Measurements from ENCODE around the gene ZNF433.
A peak's percentile ranks its signal among the peaks of the same experiment; 100 is the strongest.
"Not testable (repeated sequence)": the region's sequence is repeated elsewhere in the genome, so short reads cannot be mapped to it uniquely, and the experiment has no call there.

The ZNF433 gene

DNA sequence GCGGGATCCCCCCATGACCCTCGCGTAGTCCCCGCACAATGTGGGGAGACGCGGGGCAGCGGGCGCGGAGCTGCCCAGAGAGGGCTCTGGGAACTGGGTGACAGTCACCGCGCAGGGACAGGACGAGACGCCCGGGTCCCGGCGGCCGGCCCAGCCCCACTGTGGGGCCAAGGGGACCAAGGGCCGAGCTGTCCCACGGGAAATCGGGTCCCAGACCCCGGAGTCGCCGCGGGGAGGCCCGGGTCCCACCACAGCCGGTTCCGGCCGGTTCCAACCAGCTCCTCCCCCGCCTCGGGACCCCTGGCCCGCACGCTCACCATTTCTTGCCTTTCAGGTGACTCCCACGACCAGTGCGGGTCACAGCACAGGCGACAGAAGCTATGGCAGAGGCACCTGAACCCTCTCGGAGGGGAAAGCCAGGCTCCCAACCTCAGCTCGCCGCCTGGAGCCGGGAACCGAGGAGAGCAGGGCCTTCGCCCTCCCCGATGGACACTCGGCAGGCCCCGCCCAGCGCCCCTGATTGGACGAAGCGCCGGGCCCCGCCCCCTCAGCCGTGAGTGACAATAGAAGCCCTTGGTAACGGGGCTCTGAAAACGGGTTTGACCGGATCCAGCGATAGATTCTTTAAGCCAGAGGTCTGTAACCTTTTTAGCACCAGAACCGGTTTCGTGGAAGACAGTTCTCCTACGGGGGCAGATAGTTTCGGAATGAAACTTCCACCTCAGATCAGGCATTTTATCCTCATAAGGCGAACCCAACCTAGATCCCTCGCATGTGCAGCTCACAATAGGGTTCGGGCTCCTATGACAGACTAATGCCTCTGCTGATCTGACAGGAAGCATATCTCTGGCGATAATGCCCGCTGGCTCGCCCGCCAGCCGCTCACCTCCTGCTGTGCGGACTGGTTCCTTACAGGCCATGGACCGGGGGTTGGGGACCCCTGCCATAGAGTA lies at the start of gene ZNF433:
ZNF433 (minus strand) TSS at position 460 of the 953 bp plus-strand sequence; CDS start at position 320, 140 bp downstream.
- peak; percentile 90 for DNase-seq

DNA sequence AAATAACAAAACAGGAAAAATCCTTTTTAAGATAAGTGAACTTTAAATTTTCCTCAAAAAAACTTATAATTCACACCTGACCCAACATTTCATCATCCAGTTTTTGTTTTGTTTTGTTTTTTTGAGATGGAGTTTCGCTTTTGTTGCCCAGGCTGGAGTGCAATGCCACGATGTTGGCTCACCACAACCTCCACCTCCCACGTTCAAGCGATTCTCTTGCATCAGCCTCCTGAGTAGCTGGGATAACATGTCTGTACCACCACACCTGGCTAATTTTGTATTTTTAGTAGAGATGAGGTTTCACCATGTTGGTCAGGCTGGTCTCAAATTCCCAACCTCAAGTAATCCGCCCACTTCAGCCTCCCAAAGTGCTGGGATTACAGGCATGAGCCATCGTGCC lies 47.9 kb upstream of the ZNF433 start:
- not testable (repeated sequence) for DNase-seq

DNA sequence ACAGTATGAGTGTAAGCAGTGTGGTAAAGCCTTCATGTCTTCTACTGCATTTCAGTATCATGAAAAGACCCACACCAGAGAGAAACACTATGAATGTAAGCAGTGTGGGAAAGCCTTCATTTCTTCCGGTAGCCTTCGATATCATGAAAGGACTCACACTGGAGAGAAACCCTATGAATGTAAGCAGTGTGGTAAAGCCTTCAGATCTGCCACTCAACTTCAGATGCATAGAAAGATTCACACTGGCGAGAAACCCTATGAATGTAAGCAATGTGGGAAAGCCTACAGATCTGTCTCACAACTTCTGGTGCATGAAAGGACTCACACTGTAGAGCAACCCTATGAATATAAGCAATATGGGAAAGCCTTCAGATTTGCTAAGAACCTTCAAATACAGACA lies 41.9 kb upstream of the ZNF433 start:
- DNase-seq: no peak

DNA sequence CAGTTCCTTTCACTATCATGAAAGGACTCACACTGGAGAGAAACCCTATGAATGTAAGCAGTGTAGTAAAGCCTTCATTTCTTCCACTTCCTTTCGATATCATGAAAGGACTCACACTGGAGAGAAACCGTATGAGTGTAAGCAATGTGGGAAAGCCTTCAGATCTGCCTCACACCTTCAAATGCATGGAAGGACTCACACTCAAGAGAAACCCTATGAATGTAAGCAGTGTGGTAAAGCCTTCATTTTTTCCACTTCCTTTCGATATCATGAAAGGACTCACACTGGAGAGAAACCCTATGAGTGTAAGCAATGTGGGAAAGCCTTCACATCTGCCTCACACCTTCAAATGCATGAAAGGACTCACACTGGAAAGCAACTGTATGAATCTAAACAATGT lies 40.9 kb upstream of the ZNF433 start:
- not testable (repeated sequence) for DNase-seq

DNA sequence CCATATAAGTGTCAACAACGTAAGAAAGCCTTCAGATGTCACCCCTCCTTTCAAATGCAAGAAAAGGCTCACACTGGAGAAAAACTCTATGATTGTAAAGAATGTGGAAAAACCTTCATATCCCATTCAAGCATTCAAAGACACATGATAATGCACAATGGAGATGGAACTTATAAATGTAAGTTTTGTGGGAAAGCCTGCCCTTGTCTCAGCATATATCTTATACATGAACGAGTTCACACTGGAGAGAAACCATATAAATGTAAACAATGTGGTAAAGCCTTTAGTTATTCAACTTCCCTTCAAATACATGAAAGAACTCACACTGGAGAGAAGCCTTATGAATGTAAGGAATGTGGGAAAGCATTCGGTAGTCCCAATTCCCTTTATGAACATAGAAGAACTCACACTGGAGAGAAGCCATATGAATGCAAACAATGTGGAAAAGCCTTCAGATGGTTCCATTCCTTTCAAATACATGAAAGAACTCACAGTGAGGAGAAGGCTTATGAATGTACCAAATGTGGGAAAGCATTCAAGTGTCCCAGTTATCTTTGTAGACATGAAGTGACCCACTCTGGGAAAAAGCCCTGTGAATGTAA lies 40.2 kb upstream of the ZNF433 start:
- DNase-seq: no peak

DNA sequence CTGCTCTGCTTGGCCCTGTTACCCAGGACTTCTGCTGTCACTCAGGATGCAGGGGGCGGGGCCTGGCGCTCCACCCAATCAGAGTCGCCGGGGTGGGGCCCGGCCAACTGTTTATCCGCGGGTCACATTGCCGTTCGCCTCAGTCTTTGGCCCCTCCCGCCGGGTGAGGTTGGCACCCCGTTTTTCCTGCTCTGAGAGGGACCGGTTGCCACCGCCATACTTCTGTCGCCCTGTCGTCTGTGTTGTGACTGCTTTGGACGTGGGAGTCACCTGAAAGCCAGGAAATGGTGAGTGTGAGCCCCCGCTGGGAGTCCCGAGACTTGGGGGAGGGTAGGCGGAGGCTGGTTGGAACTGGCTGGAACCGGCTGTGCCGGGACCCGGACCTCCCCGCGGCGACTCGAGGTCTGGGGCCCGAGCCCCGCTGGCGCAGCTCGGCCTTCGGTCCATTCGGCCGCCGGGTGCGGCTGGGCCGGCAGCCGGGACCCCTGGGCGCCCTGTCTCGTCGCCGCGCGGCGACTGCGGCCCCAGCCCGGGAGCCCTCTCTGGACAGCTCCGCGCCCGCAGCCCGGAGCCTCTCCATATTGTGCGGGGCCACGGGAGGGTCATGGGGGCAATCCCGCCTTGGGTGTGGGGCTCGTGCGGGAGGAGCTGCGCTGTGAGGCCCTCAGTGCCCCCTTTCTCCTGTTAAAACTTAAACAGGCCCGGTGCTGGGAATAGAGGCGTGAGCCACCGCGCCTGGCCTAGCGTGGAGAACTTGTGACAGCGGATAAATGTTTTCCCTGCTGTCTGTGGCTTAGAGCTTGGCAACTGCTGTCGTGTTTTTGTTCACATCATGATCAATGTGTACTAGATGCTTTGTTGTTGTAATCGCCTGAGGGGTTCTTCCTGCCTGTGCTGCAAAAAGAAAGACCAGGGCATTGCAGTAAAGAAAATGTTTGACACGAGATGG lies 29.4 kb upstream of the ZNF433 start, which contains the start of gene ZNF844:
ZNF844 (plus strand) TSS at position 142 of the 949 bp plus-strand sequence; CDS start at position 285, 143 bp downstream.
- DNase-seq: no peak

DNA sequence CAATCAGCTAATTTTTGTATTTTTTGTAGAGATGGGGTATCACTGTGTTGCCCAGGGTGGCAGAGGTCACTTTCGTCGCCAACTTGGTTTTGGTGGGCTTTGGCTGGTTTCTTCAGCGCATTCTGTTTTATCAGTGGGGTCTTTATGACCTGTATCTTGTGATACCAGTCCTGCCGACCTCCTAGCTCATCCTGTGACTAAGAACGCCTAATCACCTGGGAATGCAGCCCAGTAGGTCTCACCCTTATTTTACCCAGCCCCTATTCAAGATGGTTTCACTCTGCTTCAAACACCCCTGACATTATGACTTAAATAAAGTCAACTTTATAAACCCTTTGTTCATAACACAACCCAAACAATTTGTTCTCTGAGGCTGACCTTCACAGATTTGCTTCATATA lies 20.3 kb upstream of the ZNF433 start:
- DNase-seq: no peak

DNA sequence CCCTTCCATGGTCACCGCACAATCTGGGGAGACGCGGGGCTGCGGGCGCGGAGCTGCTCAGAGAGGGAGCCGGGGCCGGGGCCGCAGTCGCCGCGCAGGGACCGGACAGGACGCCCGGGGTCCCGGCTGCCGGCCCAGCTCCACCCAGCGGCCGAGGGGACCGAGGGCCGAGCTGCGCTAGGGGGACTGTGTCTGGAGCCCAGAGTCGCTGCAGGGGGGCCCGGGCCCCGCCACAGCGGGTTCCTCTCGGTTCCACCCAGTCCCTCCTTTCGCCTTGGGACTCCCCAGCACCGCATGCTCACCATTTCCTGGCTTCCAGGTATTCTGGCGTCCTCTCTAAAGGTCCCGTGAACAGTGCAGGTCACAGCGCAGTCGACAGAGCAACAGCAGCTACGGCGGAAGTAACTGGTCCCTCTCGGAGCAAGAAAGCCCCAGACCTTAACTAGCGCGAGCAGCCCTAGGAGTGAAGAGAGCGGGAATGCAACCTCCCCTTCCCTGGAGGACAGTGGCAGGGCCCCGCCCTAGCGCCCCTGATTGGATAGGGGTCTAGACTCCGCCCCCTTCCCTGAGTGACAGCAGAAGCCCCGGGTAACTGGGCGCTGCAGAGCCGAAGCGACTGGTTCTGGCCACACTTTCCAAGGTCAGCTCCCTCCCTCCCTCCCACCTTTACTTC lies 17.2 kb upstream of the ZNF433 start, which contains the start of gene ZNF878:
ZNF878 (minus strand) TSS at position 465 of the 673 bp plus-strand sequence; CDS start at position 305, 160 bp downstream.
- DNase-seq: peak; percentile 93

DNA sequence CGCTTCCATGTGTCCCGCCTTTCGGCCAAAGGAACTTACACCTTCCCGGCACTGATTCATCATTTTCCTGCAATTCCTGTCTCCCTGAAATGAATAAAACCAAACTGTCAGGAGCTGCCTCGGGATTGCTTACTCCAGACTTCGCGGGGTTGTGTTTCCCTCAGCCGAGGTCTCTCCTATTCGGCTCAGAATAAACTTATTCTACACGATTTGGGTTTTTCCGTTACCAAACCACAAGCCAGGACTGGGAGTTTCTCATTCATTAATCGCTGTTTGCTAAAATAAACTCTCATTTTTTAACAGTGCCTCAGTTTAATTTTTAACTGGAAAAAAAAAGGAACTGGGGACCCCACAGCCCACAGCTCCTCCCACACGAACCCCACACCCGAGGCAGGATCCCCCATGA lies 16.6 kb upstream of the ZNF433 start:
- peak; percentile 30 for DNase-seq

DNA sequence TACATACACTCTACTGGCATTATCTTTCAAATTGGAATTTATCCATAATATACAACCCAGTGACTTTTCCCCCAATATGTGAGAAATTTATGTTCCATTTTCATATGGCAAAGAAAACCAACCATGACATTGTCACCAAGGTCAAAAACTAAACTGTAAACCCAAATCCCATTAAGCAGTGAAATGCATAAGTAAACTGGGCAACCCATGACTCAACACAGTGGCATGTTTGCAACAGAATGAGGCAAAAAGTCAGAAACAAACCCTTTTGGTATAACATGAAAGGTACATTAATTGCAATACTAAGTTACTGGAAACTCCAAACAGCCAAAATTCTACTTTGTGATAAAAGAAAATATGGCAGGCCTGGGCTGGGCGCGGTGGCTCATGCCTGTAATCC lies 12.4 kb upstream of the ZNF433 start:
- no peak for DNase-seq

DNA sequence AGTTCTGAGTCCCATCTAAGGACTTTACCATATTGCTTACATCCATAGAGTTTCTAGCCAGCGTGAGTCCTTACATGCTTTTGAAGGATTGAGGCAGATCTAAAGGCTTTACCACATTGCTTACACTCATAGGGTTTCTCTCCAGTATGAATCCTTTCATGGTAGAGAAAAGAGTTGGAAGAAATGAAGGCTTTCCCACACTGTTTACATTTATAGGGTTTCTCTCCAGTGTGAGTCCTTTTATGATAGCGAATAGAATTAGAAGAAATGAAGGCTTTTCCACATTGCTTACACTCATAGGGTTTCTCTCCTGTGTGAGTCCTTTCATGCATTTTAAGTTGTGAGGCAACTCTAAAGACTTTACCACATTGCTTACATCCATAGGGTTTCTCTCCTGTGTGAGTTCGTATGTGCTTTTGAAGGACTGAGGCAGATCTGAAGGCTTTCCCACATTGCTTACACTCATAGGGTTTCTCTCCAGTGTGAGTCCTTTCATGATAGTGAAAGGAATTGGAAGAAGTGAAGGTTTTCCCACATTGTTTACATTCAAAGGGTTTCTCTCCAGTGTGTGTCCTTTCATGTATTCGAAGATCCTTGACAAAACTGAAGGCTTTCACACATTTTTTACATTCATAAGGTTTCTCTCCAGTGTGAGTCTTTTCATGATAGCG lies 8.4 kb upstream of the ZNF433 start:
- DNase-seq: no peak

DNA sequence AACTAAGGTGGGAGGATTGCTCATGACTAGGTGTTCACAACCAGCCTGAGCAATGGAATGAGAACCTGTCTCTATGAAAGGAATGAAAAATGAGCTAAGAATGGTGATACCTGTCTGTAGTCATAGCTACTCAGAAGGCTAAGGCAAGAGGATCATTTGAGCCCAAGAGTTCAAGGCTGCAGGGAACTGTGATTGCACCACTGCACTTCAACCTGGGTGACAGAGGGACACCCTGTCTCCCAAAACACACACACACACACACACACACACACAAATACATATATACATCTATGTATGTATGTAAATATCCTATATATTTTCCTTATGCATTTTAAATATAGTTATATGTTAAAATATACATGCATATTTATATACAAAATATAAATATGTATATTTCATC lies 7.4 kb upstream of the ZNF433 start:
- no peak for DNase-seq

DNA sequence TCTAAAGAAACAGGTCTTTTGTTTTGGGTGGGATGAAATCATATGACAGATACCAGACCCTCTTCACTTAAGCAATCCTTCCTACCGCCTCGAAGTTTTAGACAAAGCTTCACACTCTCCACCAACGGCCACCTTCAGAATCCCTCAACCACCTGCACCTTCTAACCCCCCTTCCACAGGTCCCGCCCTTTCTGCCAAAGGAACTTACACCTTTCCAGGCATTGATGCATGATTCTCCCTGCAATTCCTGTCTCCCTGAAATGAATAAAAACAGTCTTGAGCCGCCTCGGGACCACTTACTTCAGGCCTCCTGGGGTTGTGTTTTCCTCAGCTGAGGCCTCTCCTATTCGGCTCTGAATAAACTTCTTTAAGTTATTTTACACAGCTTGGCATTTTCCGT lies 859 bp downstream of the ZNF433 start:
- no peak for DNase-seq

DNA sequence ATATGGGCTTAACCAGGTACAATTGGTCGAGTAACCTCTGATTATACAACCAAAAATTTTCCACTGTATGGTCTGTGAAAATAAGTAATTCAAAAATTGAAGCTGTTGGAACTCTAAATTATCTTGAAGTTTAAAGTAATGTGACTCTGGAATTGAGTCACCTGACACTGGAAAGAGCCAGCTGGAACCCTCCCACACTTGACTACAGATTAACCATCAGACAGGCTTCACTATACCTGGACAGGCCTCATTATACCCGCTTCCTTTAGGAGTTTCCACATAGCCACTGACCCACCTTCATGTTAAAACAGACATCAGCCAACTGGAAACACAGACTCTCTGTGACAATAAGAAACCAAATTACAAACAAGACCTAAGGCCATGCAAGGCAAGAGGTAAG lies 1.3 kb downstream of the ZNF433 start:
- no peak for DNase-seq

DNA sequence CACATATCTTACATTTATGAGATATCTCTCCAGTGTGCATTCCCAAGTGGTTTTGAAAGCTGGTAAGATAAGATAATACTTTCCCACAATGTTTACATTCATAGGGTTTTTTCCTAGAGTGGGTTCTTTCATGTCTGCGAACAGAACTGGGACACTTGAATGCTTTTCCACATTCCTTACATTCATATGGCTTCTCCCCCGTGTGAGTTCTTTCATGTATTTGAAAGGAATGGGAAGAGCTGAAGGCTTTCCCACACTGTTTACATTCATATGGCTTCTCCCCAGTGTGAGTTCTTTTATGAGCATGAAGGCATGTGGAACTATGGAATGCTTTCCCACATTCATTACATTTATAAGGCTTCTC lies 19.7 kb downstream of the ZNF433 start:
- no peak for DNase-seq

DNA sequence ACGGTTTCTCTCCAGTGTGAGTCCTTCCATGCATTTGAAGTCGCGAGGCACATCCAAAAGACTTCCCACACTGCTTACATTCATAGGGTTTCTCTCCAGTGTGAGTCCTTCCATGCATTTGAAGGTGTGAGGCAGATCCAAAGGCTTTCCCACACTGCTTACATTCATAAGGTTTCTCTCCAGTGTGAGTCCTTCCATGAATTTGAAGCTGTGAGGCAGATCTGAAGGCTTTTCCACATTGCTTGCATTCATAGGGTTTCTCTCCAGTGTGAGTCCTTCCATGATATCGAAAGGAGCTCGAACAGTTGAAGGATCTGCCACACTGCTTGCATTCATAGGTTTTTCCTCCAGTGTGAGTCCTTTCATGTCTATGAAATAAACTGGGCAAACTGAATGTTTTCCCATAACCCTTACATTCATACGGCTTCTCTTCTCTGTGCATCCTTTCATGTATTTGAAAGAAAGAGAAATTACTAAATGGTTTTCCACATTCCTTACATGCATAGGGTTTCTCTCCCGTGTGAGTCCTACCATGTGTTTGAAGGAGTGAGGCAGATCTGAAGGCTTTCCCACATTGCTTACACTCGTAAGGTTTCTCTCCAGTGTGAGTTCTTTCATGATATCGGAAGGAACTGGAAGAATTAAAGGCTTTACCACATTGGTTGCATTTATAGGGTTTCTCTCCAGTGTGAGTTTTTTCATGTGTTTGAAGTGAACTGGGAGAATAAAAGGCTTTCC lies 20.3 kb downstream of the ZNF433 start:
- DNase-seq: no peak

DNA sequence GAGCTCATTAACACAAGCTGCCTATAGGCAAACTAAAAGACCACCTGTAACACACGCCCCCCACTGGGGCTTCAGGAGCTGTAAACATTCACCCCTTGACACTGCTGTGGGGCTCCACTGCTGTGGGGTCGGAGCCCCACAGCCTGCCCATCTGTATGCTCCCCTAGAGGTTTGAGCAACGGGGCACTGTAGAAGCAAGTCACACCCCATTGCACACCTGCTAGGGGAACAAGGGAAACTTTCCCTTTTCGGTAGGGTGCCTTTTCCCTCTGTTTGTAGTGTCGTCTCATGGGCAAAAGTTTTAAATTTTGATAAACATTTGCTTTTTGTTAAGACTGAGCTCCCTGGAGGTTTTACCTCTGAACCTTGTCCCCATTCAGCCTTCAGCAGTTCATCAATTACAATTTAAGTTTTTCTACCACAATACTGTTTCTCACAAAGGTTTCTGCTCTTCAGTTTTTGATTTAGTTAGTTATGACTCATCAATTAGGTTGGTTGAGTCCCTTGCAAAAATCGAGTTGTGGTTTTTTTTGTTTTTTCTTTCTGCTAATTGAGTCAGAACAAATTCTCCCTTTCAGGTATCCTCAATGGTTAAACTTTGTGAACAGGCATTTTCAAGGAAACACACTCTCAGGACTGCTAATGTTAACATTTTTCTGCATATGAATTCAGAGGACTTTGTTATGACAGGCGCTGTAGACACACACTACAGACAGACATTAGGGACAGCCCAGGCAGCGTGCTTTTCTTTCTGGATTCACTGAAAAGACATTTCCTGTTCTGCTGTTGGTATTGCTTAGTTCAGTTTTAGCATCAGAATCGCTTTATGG lies 35.1 kb downstream of the ZNF433 start:
- DNase-seq: no peak

DNA sequence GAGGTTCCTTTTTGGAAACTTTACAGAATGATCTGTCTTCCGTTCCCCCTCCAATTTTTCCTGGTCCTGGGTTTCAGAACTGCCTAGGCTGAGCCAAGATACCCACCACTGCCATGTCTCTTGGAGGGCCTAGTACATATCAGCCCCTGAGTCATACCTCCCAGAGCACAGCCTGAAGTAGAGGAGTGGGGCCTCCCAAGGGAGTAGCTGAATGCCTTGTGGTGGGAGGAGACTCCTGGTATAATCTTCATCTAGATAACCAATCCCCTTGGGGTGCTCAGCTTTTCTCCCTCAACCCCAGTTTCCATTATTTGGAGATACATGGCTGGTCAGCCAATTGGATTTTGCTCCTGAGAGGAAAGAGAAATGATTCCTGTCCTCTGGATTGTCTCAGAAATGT lies 40.3 kb downstream of the ZNF433 start:
- no peak for DNase-seq

DNA sequence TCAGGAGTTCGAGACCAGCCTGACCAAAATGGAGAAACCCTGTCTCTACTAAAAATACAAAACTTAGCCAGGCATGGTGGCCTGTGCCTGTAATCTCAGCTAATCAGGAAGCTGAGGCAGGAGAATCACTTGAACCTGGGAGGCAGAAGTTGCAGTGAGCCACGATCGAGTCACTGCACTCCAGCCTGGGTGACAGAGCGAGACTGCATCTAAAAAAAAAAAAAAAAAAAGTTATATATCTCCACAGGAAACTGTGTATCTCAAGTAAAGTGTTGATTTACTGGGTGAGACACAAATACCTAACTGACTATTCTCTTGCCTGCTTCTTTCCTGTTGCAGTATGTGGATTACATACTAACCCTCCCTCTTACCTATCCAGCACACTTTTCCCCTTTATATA lies 43.6 kb downstream of the ZNF433 start:
- DNase-seq: not testable (repeated sequence)

DNA sequence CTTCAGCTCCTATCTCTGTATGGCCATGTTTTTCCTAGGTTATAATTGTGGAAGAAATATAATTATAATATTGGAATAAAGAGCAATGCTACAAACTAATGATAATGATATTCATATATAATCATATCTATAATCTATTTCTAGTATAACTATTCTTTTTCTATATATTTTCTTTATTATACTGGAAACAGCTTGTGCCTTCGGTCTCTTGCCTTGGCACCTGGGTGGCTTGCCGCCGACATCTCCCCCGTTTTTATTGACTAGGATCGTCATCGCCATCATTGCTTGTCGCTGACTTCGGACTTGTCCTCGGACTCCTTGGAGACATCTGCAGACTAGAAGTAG lies 46.4 kb downstream of the ZNF433 start:
- no peak for DNase-seq

Data from NCI-H1105 treated with DMSO at 0.1 percent for 48 hours (cell line).